ENCODE data around the gene MCM3.

The MCM3 gene

GRCh38 chr6:52284460-52285176 is at the start of gene MCM3:
Gene MCM3 (minus strand): TSS chr6:52284742. CDS start chr6:52284674, 68 bp downstream.
- peak; percentile 94 for DNase-seq (ENCODE audit: low spot score)

GRCh38 chr6:52333840-52334200 is 49.3 kb upstream of the MCM3 start:
- DNase-seq (ENCODE audit: low spot score) = no peak

- no peak for DNase-seq (ENCODE audit: low spot score)
These were observed 47.4 kb upstream of the MCM3 start for GRCh38 chr6:52331793-52332457.

GRCh38 chr6:52330470-52330869 is 45.9 kb upstream of the MCM3 start:
- no peak for DNase-seq (ENCODE audit: low spot score)

DNA sequence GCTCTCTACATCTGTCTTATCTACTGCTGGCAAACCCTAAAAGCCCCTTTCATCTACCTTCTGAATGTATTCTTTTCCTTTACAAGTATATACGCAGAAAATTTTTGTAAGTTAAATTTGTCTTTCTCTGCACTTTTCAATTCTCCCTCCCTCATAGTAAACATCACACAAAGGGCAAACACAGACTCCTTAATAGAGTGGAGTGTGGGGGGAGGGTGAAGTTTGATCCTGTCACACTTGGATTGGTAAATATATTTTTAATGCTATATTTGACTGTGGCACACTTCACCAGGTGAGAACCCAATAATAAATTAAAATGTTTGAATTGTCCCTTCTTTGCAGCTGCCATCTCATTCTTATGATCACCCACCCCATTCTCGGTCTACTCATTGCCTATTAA is 44.2 kb upstream of the MCM3 start:
- DNase-seq (ENCODE audit: low spot score) = no peak

- no peak for DNase-seq (ENCODE audit: low spot score)
These were observed 43.7 kb upstream of the MCM3 start for GRCh38 chr6:52328303-52328662.

GRCh38 chr6:52326540-52327364 is 42.2 kb upstream of the MCM3 start:
- DNase-seq (ENCODE audit: low spot score) = no peak

DNA sequence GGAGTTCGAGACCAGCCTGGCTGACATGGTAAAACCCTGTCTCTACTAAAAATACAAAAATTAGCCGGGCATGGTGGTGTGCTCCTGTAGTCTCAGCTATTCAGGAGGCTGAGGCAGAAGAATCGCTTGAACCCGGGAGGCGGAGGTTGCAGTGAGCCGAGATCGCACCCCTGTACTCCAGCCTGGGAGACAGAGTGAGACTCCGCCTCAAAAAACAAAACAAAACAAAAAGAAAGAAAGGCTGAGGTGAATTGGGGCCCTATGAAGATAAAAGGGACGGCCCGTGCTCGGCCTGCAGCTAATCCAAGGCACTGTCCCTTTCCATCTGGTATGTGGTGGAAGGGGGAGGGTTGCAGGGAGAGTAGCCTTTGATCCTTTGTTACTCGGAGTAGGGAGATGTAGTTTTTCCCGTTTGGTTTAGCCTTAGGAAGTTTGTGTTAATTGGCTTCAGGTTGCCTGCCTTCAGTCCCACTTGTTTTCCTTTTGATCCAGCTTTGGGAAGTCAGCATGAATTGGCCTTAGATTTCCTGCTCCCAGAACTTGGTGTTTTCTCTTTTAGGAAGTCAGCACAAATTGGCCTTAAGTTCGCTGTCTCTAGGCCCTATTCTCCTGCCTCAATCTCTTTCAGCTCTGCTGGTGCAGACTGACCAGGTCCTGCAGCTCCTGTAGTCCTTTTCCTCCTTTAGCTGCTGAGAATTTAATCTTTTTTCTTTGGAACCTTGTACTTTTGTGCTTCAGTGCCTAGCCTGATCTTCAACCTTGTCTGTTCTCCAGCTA is 41.3 kb upstream of the MCM3 start:
- peak; percentile 65 for DNase-seq (ENCODE audit: low spot score)

DNA sequence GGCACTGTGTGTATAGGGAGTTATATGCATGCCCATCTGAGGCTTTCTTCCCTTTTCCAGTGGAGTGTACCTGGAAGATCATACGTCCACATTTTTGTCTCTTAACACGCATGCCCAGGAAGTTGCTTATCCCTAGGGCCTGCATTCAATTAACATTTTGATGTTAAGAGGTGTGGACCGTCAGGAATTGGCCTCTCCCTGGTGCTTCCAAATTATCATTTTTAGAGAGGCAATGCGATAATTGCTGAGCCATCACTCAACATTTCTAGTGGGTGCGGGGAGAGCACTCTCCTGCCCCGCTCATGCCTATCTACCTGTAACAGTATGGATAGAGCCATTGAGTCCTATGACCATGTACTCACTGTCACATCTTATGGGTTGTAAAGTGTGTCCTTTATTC is 39.6 kb upstream of the MCM3 start:
- DNase-seq (ENCODE audit: low spot score) = no peak

DNA sequence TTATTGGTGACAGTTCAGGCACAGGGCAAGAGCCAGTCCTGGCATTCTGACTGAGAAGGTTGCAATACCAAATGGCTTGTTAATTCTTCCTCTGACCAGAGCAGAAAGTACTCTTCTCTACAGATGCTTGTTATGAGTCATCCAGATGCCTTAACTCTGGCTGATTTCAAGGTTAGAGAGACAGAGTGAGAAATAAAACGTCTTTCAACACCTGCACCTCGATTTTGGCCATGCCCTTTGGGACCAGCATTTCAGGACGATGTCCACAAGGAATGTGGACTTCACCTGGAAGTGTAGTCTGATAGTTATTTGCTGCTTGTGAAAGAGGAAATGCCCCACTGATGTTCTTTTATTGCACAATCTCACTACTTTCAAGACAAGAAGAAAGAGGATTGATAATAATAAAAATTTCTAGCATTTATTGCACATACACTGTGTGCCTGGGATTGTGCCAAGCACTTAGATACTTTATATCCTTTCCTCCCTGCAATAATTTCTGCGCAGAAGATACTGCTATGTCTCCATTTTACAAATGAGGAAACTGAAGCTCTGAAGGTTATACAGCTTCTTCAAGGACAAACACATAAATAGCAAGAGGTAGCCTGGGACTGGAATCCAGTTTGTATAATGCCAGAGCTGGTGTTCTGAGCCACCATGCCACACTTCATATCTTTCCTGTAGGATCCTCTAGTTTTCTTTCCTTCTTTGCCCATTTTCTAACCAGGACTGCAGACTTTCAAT is 33.5 kb upstream of the MCM3 start:
- DNase-seq (ENCODE audit: low spot score) = no peak

- no peak for DNase-seq (ENCODE audit: low spot score)
These were observed 32.7 kb upstream of the MCM3 start for GRCh38 chr6:52317211-52317610.

GRCh38 chr6:52314752-52315151 is 30.2 kb upstream of the MCM3 start:
- no peak for DNase-seq (ENCODE audit: low spot score)

GRCh38 chr6:52312461-52312860 is 27.9 kb upstream of the MCM3 start:
- no peak for DNase-seq (ENCODE audit: low spot score)

DNA sequence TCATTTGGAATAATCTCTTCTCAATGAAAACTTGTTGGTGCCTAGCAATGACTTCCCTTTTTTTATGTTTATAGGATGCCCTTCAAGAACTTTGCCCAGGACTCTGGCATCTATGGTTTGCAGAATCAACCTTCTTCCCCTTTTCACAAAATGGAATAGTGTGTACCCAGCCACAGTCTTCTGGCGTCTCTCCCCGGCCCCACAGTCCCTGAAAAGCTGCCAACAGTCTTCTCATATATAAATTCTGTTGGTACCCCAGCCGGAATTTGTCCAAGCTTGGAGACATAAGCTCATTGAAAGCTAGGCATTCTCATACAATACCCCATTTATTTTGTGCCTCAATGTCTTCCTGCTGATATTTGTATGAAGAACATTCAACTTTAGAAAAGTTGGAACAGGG is 26.4 kb upstream of the MCM3 start:
- DNase-seq (ENCODE audit: low spot score) = no peak

- no peak for DNase-seq (ENCODE audit: low spot score)
These were observed 23.4 kb upstream of the MCM3 start for GRCh38 chr6:52307900-52308372.

GRCh38 chr6:52306972-52307870 is 22.7 kb upstream of the MCM3 start:
- peak; percentile 52 for DNase-seq (ENCODE audit: low spot score)

DNA sequence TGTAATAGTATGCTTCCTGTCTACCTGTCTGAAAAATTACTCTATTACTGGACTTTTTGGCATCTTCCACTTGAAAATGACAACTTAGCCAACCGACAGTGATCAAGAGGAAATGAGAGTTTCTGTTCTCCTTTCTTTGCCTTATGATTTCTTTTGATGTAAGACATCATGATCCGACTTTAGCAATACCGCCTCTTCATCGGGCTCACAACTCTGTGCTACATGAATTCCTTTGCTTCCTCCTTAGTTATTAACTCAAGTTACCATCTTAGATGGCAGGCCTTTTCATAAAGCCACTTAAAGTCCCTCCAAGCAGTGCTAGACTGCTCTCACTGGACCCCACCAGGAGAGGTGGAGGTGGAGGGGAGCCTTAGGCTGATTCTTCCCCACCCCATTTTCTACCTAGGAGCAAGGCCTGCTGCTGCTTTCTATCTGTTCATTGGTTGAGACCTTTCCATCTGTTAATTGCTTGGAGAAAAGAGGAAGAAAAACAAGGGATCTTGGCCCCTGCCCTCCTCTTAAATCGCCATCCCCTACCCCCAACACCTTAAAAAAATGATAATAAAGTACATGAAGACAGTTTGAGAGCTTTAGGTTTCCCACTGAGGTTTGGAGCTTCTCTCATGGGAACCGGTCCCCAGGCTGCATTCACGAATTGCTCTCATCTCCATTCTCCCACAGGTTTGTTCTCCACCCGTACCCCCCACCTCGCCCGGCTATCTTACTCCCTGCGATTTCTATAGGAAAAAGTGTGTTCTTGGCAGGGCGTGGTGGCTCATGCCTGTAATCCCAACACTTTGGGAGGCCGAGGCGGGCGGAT is 21.6 kb upstream of the MCM3 start:
- no peak for DNase-seq (ENCODE audit: low spot score)

DNA sequence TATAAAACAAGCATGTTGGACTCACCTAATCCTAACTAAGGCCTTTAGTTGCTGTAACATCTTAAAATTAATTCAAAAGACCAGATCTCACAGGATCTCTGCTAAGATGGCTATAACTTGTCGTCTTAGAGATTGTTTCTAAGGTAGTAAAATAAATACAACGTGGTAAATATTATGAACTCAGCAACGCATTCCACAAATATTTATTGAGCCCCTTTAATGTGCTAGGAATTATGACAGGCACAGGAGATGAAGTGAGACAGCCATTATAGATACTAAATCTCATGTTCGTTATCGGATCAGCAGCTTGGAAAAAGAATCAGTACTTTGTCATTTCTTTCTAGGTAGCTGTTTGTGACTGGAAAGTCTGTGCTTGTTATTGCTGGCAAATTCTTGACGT is 20.9 kb upstream of the MCM3 start:
- DNase-seq (ENCODE audit: low spot score) = no peak

GRCh38 chr6:52304983-52305390 is 20.4 kb upstream of the MCM3 start:
- DNase-seq (ENCODE audit: low spot score) = no peak

GRCh38 chr6:52303178-52303577 is 18.6 kb upstream of the MCM3 start:
- no peak for DNase-seq (ENCODE audit: low spot score)

Data from iPS-NIHi11 (cell line).